ENCODE measurements around the gene CTNNA2.

The CTNNA2 gene

DNA sequence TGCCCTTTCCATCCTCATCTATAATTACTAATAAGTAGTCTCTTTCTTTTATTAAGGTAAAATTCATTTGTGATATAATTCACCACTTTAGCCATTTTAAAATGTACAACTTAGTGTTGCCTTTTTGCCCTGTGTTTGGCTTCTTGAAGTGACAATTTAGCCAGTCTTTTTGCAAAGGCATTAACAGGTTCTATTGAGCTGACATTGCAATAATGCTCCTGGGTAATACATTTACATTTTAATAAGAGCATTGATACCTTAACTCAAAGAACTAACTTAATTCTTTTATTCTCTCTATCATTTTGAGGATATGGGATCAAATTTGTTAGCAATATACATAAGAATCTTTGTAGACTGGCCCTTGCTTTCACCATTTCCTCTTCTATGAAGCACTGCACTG is 549.4 kb downstream of the CTNNA2 start:
- Histone ChIP-seq H3K27me3 (ENCODE audit: low read depth, low read length) (no peaks in the 10 kb centered on the region), H4K20me1 (ENCODE audit: insufficient read depth, low read length) (no peaks in the 10 kb centered on the region), H3K27ac (ENCODE audit: low read length) (no peak overlapping the region), H3K4me2 (ENCODE audit: low read length) (no peak overlapping the region), H3K4me3 (ENCODE audit: low read length) (no peak overlapping the region), H3K36me3 (replicated peaks; ENCODE audit: low read depth, low read length) (no peaks in the 10 kb centered on the region), H2AFZ (ENCODE audit: low read depth, low read length) (no peak overlapping the region), H3K9me3 (ENCODE audit: insufficient read depth, low read length) (no peaks in the 10 kb centered on the region), H3K4me1 (ENCODE audit: low read length) (no peaks in the 10 kb centered on the region), H3K79me2 (ENCODE audit: low read length) (no peaks in the 10 kb centered on the region), H3K9ac (ENCODE audit: low read length) (no peak overlapping the region)
- TF ChIP-seq CTCF (IDR thresholded peaks at IDR 0.05; ENCODE audit: low read depth, low read length) (no peak), EZH2phosphoT487 (IDR thresholded peaks at IDR 0.05; ENCODE audit: low read depth) (no peak)

GRCh38 chr2:80068038-80068731 is 555.3 kb downstream of the CTNNA2 start:
- Histone ChIP-seq H3K9me3 (ENCODE audit: insufficient read depth, low read length) (no peaks in the 10 kb centered on the region), H3K27ac (ENCODE audit: low read length) (no peak overlapping the region), H3K4me1 (ENCODE audit: low read length) (no peaks in the 10 kb centered on the region), H3K36me3 (replicated peaks; ENCODE audit: low read depth, low read length) (no peaks in the 10 kb centered on the region), H3K9ac (ENCODE audit: low read length) (no peak overlapping the region), H3K4me2 (ENCODE audit: low read length) (no peak overlapping the region), H3K27me3 (ENCODE audit: low read depth, low read length) (no peaks in the 10 kb centered on the region), H4K20me1 (ENCODE audit: insufficient read depth, low read length) (no peaks in the 10 kb centered on the region), H2AFZ (ENCODE audit: low read depth, low read length) (no peak overlapping the region), H3K4me3 (ENCODE audit: low read length) (no peak overlapping the region), H3K79me2 (ENCODE audit: low read length) (no peaks in the 10 kb centered on the region)
- no peak for TF ChIP-seq EZH2phosphoT487 (IDR thresholded peaks at IDR 0.05; ENCODE audit: low read depth)
- no peak for TF ChIP-seq CTCF (IDR thresholded peaks at IDR 0.05; ENCODE audit: low read depth, low read length)

DNA sequence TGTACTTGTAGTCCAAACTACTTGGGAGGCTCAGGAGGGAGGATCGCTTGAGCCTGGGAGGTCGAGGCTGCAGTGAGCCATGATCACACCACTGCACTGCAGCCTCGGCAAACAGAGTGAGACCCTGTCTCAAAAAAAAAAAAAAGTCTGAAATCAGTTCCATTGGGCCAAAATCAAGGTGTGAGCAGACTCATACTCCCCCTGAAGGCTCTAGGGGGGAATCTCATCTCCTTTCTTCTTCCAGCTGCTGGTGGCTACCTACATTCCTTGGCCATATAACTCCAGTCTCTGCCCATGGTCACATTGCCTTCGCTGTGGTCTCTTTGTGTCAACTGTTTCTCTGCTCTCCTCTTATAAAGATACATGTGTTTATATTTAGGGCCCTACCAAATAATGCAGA is 557.7 kb downstream of the CTNNA2 start:
- no peak for TF ChIP-seq CTCF (IDR thresholded peaks at IDR 0.05; ENCODE audit: low read depth, low read length)
- no peak for TF ChIP-seq EZH2phosphoT487 (IDR thresholded peaks at IDR 0.05; ENCODE audit: low read depth)
- no peaks in the 10 kb centered on the region for H4K20me1 ChIP-seq (ENCODE audit: insufficient read depth, low read length)
- H3K36me3 ChIP-seq (replicated peaks; ENCODE audit: low read depth, low read length), result no peaks in the 10 kb centered on the region
- H3K27ac ChIP-seq (ENCODE audit: low read length), result no peak overlapping the region
- H3K4me2 ChIP-seq (ENCODE audit: low read length), result no peak overlapping the region
- H2AFZ ChIP-seq (ENCODE audit: low read depth, low read length), result no peak overlapping the region
- H3K4me1 ChIP-seq (ENCODE audit: low read length), result no peaks in the 10 kb centered on the region
- H3K9me3 ChIP-seq (ENCODE audit: insufficient read depth, low read length), result no peaks in the 10 kb centered on the region
- H3K79me2 ChIP-seq (ENCODE audit: low read length), result no peaks in the 10 kb centered on the region
- H3K27me3 ChIP-seq (ENCODE audit: low read depth, low read length), result no peaks in the 10 kb centered on the region
- H3K9ac ChIP-seq (ENCODE audit: low read length), result no peak overlapping the region
- no peak overlapping the region for H3K4me3 ChIP-seq (ENCODE audit: low read length)

- Histone ChIP-seq H3K4me2 (ENCODE audit: low read length) (no peak overlapping the region), H3K9ac (ENCODE audit: low read length) (no peak overlapping the region), H3K9me3 (ENCODE audit: insufficient read depth, low read length) (no peaks in the 10 kb centered on the region), H3K36me3 (replicated peaks; ENCODE audit: low read depth, low read length) (no peaks in the 10 kb centered on the region), H4K20me1 (ENCODE audit: insufficient read depth, low read length) (no peaks in the 10 kb centered on the region), H2AFZ (ENCODE audit: low read depth, low read length) (no peak overlapping the region), H3K4me3 (ENCODE audit: low read length) (no peak overlapping the region), H3K27ac (ENCODE audit: low read length) (no peak overlapping the region), H3K27me3 (ENCODE audit: low read depth, low read length) (no peaks in the 10 kb centered on the region), H3K79me2 (ENCODE audit: low read length) (no peaks in the 10 kb centered on the region), H3K4me1 (ENCODE audit: low read length) (no peaks in the 10 kb centered on the region)
- no peak for TF ChIP-seq CTCF (IDR thresholded peaks at IDR 0.05; ENCODE audit: low read depth, low read length)
- TF ChIP-seq EZH2phosphoT487 (IDR thresholded peaks at IDR 0.05; ENCODE audit: low read depth), result no peak
Measured at GRCh38 chr2:80071941-80072340, 559.1 kb downstream of the CTNNA2 start.

Data from OCI-LY3 (cell line).